GM18526 (cell line): ENCODE measurements around the gene TUFT1.
A peak's percentile ranks its signal among the peaks of the same experiment; 100 is the strongest.

Experiments used
- POLR2A ChIP-seq: IDR thresholded peaks from 3 replicates; pipeline ENCODE4 v1.6.1; 2011; ENCODE audit not compliant: insufficient read length; ENCODE audit errors: extremely low read depth

Gene TUFT1

DNA sequence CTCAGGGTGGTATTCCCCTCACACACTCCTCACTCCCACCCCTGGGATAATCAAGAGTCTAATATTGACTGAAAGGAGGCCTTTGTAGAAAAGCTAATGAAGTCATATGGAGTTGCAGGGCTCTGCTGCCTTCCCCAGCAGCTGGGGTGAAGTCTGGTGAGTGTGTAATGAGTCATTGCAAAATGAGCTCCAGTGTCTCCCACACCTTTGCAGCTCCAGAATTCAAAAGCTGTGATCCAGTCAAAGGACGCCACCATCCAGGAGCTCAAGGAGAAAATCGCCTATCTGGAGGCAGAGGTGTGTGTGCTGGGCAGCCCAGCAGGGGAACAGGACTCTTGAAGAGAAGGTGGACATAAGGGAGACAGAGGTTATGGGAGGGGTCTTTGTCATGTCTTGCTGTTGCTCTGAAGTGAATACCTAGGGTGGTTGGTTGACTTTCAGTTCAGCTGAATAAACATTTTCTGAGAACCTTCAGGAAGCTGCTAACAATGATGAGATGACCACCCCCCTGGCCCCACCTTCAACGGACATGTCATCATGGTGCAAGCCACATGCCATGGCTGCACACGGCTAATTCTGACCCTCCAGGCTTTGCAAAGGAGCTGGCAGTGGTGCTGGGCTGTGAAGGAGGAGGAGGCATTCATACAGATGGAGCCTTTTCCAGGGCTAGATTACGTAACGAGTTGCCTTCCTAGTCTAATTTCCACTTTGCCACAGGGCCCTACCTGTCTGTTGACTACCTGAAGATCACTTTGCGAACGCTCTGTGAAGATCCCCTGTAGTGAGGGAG, 39.5 kb downstream of the TUFT1 start:
- TF ChIP-seq POLR2A: no peak

DNA sequence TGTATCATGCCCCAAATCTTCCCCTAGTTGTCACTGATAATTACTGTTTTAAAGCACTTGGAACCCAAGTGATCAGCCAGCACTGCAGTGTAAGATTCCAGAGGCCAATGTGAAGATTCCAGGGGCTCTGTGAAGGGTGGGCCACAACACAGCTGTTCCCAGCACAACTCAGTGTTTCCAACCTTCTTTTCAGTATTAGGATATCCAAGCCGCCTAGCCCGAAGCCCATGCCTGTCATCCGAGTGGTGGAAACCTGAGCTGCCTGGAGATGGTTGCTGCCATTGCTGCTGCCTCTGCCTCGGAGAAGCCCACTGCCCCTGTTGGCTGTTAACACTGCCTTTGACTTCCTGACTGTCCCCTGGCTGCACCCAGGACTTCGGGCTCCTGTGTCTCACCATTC, 41.3 kb downstream of the TUFT1 start:
- TF ChIP-seq POLR2A: no peak

DNA sequence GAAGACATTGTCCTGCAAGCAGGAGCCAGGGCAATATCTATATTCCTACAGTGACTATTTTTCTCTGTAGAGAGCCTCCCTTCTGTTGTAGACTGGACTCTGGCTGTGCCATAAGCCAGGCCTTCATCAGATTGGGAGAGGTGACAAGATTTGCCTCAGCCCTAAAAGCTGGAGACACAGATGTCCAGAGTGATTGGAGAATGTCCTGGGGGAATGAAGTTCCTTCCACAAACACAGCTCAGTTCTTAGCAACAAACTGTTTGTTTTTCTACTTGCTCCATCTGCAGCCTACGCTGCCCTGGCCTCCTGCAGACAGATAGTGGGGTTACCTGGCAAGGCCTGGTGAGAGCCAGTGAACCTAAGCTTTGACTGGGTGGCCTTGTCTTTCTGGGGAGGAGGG, 41.8 kb downstream of the TUFT1 start:
- TF ChIP-seq POLR2A: no peak

DNA sequence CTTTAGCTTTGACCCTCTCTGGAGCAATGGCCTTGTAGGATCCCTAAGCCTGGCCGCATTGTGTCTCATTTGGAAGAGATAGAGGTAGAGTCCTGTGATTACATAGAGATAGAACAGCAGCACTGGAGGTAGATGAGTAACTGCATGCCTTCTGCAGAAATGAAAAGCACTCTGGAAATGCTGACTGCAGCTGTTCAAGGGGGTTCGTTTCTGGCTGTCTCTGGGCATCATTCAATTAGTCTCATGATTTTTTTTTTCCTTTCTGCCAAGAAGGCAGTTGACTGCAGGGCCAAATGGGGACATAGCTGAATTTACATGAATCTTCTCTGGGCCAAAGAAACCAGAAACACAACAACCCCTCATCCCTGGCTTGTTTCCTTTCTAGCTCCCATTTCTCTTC, 43.7 kb downstream of the TUFT1 start:
- no peak for TF ChIP-seq POLR2A

DNA sequence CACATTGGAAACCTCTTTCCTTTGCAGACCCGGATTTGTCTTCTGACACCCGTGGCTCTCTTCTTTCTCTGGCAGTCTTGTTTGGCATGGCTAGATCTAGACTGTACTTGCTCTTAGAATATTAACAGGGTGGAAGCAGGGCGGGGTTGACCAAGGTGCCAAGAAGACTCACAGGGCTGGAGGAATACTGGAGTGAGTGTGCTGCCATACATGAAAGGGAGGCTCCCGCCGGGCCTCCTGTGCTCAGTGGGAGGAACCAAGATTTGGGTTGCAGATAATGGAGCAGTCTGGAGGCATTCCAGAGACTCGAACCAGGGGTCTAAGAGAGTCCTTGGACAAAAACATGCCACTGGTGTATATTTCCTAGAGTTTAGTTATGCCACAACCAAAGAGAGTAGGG, 44.2 kb downstream of the TUFT1 start:
- TF ChIP-seq POLR2A: no peak

DNA sequence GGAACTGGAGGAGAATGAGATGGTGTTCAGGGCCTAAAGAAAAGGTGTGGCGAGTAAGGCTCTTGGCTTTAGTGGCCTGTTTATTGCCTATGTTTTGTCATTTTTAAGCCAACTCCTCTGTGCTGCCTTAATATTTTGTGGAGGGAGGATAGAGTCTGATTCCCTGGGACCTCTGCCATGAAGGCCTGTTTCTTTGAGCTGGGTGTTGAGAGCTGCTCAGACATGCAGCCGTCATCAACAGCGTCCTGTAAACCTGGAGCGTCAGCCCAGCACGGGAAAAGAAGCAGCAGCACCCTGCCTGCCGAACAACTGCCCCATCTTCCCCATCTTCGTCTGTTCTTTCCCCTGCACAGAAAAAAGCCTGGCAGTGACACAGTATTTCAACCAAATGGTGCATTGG, 44.7 kb downstream of the TUFT1 start:
- TF ChIP-seq POLR2A: no peak

DNA sequence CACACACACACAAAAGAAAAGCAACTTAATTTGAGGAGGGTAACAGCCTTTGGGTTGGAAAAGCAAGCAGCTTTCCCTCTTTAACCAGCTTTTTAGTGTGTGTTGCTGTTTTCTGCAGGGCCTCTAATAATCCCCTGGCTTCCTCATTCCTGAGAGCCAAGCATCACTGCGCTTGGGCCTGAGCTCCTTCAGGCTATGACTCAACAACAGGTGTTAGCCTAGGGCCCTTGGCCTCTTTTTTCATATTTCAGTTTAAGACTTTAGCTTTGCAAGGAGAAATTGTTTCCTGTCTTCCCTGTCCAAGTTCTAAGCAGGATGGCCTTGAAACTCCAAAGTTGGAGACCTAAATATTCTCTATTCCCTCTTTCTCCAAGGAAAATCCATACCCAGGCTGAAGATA, 45.5 kb downstream of the TUFT1 start:
- TF ChIP-seq POLR2A: no peak

DNA sequence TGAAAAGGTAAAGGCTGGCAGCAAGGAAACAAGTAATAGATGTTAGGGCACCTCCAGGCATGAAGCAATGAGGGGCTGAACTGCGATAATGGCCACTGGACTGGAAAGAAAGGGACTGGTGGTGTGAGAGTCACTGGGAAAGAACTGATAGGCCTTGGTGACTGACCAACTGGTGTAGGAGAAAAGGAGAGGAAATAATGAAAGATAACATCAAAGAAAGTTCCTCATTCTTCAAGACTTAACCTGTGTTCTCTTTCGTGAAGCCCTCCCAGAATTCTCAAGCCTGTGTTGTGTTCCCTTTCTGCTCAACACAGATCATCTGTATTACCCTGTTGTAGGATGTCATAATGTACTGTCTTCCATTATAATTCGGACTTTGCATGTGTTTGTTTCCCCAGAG, 50.9 kb downstream of the TUFT1 start:
- no peak for TF ChIP-seq POLR2A

DNA sequence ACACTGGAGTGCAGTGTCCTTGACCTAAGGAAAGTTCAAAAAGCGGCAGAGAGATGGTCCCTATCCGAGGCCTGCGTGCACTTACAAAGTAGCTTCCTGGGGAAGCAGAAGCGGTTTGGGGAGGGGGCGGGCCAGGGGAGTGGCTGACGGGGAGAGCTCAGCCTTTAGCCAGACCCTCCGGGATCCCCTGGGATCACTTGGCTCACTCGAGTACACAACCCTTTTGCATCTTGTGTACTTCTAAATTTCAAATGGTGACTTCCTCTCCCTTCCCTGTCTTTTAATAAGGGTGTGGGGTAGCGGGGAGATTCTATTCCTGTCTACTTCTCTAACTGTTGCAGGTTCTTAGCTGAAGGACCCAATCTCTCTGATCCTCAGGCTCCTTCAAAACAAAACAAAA, 53.6 kb downstream of the TUFT1 start:
- TF ChIP-seq POLR2A: no peak

DNA sequence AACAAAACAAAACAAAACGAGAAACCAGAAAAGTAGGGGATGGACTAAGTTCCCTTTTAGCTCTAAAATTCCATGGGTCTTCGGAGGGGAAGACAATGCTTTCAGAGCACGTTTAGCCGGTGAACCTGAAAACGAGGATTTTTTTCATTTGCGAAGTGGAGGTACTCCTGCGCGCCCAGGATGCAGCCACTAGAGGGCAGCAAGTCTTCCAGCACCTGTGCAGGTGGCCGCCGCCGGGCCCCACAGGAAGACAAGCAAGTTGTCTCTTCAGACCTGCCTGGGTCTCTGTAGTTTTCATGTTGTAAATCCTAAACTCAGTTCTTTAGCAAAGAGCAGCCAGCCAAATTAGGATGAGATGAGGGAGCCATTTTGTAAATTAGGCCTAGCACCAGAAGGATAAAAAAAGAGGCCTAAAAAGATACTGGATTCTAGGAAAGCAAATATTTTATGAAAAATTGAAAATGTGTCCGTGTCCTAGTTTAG, 54.1 kb downstream of the TUFT1 start:
- no peak for TF ChIP-seq POLR2A

DNA sequence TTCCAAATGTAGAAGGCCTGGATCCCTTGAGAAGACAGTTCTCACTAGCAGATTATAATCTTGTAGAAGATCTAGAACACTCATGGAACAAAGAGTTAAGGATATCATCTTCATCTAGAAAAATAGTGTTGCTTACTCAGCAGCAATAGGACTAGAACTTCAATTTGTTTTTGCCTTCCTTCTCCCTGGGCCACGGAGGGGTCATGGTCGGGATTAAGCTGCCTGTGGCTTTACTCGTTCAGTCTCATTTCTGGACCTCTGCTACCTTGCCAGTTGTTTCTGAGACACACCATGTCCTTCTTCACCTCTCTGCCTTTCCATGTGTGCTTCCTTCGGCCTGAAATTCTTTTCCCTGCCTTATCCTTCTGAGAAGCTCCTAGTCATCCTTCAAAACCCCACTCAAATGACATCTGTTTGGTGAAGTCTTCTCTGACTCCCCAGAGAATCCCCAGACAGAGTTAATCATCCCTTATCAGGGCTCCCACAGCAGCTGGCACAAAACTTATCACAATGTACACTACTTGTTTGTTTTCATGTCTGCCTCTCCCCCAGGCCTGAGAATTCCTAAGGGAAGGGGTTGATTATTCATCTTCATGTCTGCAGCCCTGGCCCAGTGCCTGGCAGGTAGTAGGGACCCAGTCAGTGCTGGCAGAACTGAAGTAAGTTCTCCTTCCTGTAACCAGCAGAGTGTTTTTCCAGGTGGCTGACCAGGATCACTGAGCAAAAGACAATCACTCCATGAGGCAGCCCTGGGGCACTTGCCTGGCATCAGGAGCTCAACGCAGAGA, 56.3 kb downstream of the TUFT1 start:
- no peak for TF ChIP-seq POLR2A

DNA sequence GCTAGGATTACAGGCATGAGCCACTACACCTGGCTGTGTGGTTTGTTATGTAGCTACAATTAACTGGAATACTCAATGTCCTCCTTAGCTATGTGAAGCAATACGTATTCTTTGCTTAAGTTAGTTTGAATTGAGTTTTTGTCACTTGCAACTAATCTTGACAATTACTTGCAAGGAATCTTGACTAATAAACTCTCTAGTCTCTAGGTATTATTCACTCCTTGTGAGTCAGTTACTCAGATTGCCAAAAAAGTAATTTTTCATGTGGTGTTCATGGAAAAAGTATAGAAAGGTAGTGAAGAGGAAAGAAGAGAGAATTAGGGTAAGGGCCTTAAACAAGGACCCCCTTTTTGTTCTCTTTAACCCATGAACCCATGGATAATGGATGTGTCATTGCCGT, 64.2 kb downstream of the TUFT1 start:
- no peak for TF ChIP-seq POLR2A

DNA sequence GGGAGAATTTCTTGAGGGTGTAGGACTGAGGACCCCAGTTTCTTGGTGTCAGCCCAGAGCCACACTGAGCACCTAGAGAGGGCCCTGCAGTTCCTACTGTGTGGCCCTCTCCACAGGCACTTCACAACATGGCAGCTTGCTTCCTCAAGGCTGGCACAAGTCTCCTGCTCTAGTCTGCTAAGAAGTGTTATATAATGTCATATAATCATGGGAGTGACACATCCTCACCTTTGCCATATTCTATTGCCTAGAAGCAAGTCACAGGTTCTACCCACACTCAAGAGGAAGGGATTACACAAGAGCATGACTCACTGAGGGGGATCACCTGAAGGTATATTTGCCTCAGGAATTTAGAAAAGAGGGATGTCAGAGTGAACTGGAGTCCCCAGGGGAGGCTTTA, 66.3 kb downstream of the TUFT1 start:
- no peak for TF ChIP-seq POLR2A

DNA sequence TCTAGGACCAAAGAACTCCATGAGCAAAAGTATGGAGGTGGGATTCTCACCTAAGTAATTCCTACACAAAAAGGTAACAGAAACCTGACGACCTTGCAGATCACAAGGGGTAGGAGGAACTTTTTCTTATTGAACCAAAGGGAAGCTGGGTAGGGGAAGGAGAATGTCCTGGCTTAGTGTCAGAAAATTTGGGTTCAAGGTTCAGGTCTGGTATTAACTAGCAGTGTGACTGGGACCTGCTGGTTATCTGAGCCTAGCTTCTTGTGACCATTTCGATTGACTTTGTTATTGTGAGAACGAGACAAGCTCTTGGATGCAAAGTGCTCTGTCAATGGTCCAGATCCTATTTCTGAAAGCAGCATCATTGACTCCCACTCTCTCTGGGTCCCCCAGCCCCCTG, 66.7 kb downstream of the TUFT1 start:
- no peak for TF ChIP-seq POLR2A

DNA sequence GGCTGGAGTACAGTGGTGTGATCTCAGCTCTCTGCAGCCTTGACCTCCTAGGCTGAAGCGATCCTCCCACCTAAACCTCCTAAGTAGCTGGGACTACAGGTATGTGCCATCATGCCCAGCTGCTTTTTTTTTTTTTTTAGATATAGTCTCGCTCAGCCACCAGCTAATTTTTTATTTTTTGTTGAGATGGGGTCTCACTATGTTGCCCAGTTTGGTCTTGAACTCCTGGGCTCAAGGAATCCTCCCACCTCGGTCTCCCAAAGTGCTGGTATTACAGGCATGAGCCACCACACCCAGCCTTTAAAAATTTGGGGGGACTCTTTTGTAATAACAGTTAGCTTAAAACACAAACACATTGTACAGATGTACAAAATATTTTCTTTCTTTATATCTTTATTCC, 70.0 kb downstream of the TUFT1 start:
- TF ChIP-seq POLR2A: no peak

DNA sequence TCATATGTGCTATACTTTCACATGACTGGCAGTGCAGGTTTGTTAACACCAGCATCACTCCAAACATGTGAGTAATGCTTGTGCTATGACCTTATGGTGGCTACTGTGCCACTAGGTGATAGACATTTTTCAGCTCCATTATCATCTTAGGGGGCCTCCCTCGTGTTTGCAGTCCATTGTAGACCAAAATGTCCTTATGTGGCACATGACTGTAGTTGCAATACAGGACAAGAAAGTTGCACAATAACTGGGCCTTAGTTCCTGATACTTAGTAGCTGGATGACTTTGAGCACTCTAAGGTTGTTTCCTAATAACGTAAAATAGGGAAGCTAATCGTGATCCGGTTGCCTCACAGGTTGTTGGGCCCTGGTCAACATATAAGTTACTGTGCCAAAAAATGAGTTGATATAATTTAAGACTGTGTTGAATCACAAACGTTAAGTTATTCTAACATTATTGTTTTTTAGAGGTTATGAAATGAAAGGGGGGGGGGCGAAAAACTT, 71.2 kb downstream of the TUFT1 start:
- no peak for TF ChIP-seq POLR2A

DNA sequence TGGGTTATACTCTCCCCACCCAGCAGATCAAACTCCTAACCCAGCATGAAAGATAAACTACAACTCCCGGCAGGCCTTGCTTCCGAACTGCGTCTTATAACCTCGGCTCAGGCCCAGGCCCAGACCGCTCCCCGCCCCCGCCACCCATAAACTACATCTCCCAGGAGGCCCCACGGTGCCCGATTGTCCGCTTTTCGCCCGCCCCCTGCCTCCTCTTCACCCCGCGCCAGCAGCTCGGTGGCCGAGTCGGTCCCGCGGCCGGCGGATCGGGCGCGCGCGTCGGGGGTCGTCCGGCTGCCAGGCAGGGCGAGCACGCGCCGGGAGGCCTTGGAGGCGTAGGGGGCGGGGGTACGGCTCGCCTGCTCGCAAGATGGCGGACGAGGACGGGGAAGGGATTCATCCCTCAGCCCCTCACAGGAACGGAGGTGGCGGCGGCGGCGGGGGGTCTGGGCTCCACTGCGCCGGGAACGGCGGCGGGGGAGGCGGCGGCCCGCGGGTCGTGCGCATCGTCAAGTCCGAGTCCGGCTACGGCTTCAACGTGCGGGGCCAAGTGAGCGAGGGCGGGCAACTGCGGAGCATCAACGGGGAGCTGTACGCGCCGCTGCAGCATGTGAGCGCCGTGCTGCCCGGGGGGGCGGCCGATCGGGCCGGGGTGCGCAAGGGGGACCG, 71.9 kb downstream of the TUFT1 start, which contains the start of gene SNX27:
Gene SNX27 (plus strand): TSS at position 219 of the 669 bp plus-strand sequence. CDS start 152 bp downstream, at position 371.
- TF ChIP-seq POLR2A: peak; percentile 62
